ENCODE results near the gene CLSTN3. TPM values are rescaled to one million over a fixed set of nuclear protein-coding genes. Genes with fewer than 3 reads are reported as not detected.
"Not testable (repeated sequence)": the region's sequence is repeated elsewhere in the genome, so short reads cannot be mapped to it uniquely, and the experiment has no call there.

The CLSTN3 gene
- total and polyA plus RNA-seq, 2 donors, result 16.5 to 25.3 TPM

GRCh38 chr12:7101047-7101693 is 29.0 kb upstream of the CLSTN3 start:
- H3K4me3 ChIP-seq (ENCODE audit: low read length in 2 of 2), result no peak overlapping the region
- WGBS, result 98% methylated on average over 4 of the region's 4 CpGs
- no peaks in the 10 kb centered on the region for H3K27me3 ChIP-seq (ENCODE audit: control insufficient read depth in 2 of 2, insufficient read depth in 1 of 2, low read length in 1 of 2)
- H3K9me3 ChIP-seq (ENCODE audit: control insufficient read depth in 2 of 2, insufficient read depth in 1 of 2, low read length in 1 of 2), result no peaks in the 10 kb centered on the region
- H3K36me3 ChIP-seq (ENCODE audit: control insufficient read depth in 2 of 2, insufficient read depth in 2 of 2, low read length in 1 of 2), result peaks cover 4 to 10% of the 10 kb centered on the region in 2 donors
- H3K27ac ChIP-seq (ENCODE audit: low read depth in 1 of 2, low read length in 1 of 2), result no peak overlapping the region
- H3K4me1 ChIP-seq (ENCODE audit: control insufficient read depth in 2 of 2, insufficient read depth in 2 of 2, low read length in 2 of 2), result peaks cover 0 to 12% of the 10 kb centered on the region in 2 donors
- no peak for DNase-seq (ENCODE audit: low read depth in 6 of 9, low spot score in 9 of 9)

DNA sequence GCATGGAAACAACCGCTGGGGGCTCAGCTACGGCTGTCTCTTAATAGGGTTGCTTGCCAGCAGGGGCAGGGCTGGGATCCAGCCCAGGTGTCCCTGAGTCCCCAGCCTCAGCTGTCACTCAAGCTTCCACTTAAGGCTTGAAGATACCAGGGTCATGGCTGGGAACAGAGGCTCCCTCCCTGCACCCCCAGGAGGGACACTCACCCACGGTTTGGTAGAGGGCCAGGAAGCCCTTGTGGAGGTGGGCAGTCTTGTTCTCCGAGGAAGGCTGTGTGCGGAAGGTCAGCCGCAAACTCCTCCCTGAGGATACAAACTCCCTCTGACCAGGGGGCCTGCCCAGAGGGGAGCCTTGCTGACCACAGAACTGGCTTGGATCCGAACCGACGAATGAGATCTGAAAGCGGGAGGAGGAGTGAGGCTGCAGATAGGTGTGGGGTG is 28.5 kb upstream of the CLSTN3 start:
- no peak for DNase-seq (ENCODE audit: low read depth in 6 of 9, low spot score in 9 of 9)
- Histone ChIP-seq H3K27ac (ENCODE audit: low read depth in 1 of 2, low read length in 1 of 2) (no peak overlapping the region), H3K36me3 (ENCODE audit: control insufficient read depth in 2 of 2, insufficient read depth in 2 of 2, low read length in 1 of 2) (peaks cover 4 to 10% of the 10 kb centered on the region in 2 donors)

GRCh38 chr12:7102582-7102981 is 27.6 kb upstream of the CLSTN3 start:
- Histone ChIP-seq H3K27me3 (ENCODE audit: control insufficient read depth in 2 of 2, insufficient read depth in 1 of 2, low read length in 1 of 2) (no peaks in the 10 kb centered on the region), H3K36me3 (ENCODE audit: control insufficient read depth in 2 of 2, insufficient read depth in 2 of 2, low read length in 1 of 2) (peaks cover 4 to 10% of the 10 kb centered on the region in 2 donors)

More for the DNA sequence above, 28.5 kb upstream of the CLSTN3 start:
- WGBS, result 97% methylated on average over 10 of the region's 10 CpGs
- Histone ChIP-seq H3K27me3 (ENCODE audit: control insufficient read depth in 2 of 2, insufficient read depth in 1 of 2, low read length in 1 of 2) (no peaks in the 10 kb centered on the region), H3K4me3 (ENCODE audit: low read length in 2 of 2) (no peak overlapping the region), H3K4me1 (ENCODE audit: control insufficient read depth in 2 of 2, insufficient read depth in 2 of 2, low read length in 2 of 2) (peaks cover 0 to 8% of the 10 kb centered on the region in 2 donors), H3K9me3 (ENCODE audit: control insufficient read depth in 2 of 2, insufficient read depth in 1 of 2, low read length in 1 of 2) (no peaks in the 10 kb centered on the region)

GRCh38 chr12:7103837-7104584 is 26.2 kb upstream of the CLSTN3 start:
- DNase-seq (ENCODE audit: low read depth in 6 of 9, low spot score in 9 of 9), result no peak
- peaks cover 4 to 10% of the 10 kb centered on the region in 2 donors for H3K36me3 ChIP-seq (ENCODE audit: control insufficient read depth in 2 of 2, insufficient read depth in 2 of 2, low read length in 1 of 2)
- WGBS, result 97% methylated on average over 14 of the region's 14 CpGs

More at GRCh38 chr12:7102582-7102981, 27.6 kb upstream of the CLSTN3 start:
- Histone ChIP-seq H3K9me3 (ENCODE audit: control insufficient read depth in 2 of 2, insufficient read depth in 1 of 2, low read length in 1 of 2) (no peaks in the 10 kb centered on the region), H3K27ac (ENCODE audit: low read depth in 1 of 2, low read length in 1 of 2) (no peak overlapping the region), H3K4me1 (ENCODE audit: control insufficient read depth in 2 of 2, insufficient read depth in 2 of 2, low read length in 2 of 2) (peaks cover 0 to 11% of the 10 kb centered on the region in 2 donors), H3K4me3 (ENCODE audit: low read length in 2 of 2) (no peak overlapping the region)
- 70% methylated on average over 3 of the region's 3 CpGs for WGBS
- no peak for DNase-seq (ENCODE audit: low read depth in 6 of 9, low spot score in 9 of 9)

DNA sequence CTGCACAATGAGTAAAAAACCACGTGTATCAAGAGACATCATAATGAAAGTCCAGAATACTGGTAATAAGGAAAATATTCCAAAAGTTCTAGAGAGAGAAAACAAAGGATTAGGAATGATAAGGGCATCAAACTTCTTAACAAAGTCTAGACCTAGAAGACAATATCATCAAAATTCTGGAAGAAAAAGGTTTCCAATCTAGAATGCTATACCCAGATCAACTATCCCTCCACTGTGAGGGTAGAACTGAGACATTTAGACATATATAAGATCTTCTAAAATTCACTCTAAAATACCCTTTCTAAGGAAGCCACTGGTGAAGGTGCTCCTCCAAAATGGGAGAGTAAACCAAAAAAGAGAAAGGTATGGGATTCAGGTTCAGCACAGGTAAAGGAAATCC is 24.1 kb upstream of the CLSTN3 start:
- peaks cover 15 to 27% of the 10 kb centered on the region in 2 donors for H3K4me1 ChIP-seq (ENCODE audit: control insufficient read depth in 2 of 2, insufficient read depth in 2 of 2, low read length in 2 of 2)
- H3K9me3 ChIP-seq (ENCODE audit: control insufficient read depth in 2 of 2, insufficient read depth in 1 of 2, low read length in 1 of 2), result no peaks in the 10 kb centered on the region
- no peak overlapping the region for H3K4me3 ChIP-seq (ENCODE audit: low read length in 2 of 2)
- 100% methylated on average over 1 of the region's 1 CpG for WGBS
- H3K27me3 ChIP-seq (ENCODE audit: control insufficient read depth in 2 of 2, insufficient read depth in 1 of 2, low read length in 1 of 2), result no peaks in the 10 kb centered on the region
- H3K27ac ChIP-seq (ENCODE audit: low read depth in 1 of 2, low read length in 1 of 2), result no peak overlapping the region
- H3K36me3 ChIP-seq (ENCODE audit: control insufficient read depth in 2 of 2, insufficient read depth in 2 of 2, low read length in 1 of 2), result peaks cover 3 to 4% of the 10 kb centered on the region in 2 donors
- DNase-seq (ENCODE audit: low read depth in 6 of 9, low spot score in 9 of 9), result no peak

More at GRCh38 chr12:7103837-7104584, 26.2 kb upstream of the CLSTN3 start:
- Histone ChIP-seq H3K9me3 (ENCODE audit: control insufficient read depth in 2 of 2, insufficient read depth in 1 of 2, low read length in 1 of 2) (no peaks in the 10 kb centered on the region), H3K4me1 (ENCODE audit: control insufficient read depth in 2 of 2, insufficient read depth in 2 of 2, low read length in 2 of 2) (peaks cover 10 to 21% of the 10 kb centered on the region in 2 donors), H3K27ac (ENCODE audit: low read depth in 1 of 2, low read length in 1 of 2) (no peak overlapping the region), H3K27me3 (ENCODE audit: control insufficient read depth in 2 of 2, insufficient read depth in 1 of 2, low read length in 1 of 2) (no peaks in the 10 kb centered on the region), H3K4me3 (ENCODE audit: low read length in 2 of 2) (no peak overlapping the region)

DNA sequence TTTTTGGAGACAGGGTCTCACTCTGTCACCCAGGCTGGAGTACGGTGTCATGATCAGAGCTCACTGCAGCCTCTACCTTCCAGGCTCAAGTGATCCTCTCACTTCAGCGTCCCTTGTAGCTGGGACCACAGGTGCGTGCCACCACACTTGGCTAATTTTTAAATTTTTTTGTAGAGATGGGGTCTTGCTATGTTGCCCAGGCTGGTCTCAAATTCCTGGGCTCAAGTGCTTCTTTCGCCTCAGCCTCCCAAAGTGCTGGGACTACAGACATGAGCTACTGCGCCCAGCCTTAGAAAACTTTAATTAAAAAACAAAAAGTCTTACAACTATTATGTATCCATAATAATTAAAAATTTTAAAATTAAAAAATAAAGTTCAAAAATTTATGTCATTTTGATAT is 23.0 kb upstream of the CLSTN3 start:
- H3K4me1 ChIP-seq (ENCODE audit: control insufficient read depth in 2 of 2, insufficient read depth in 2 of 2, low read length in 2 of 2), result peaks cover 15 to 27% of the 10 kb centered on the region in 2 donors
- H3K9me3 ChIP-seq (ENCODE audit: control insufficient read depth in 2 of 2, insufficient read depth in 1 of 2, low read length in 1 of 2); DNase-seq (ENCODE audit: low read depth in 6 of 9, low spot score in 9 of 9); H3K36me3 ChIP-seq (ENCODE audit: control insufficient read depth in 2 of 2, insufficient read depth in 2 of 2, low read length in 1 of 2); H3K4me3 ChIP-seq (ENCODE audit: low read length in 2 of 2); H3K27me3 ChIP-seq (ENCODE audit: control insufficient read depth in 2 of 2, insufficient read depth in 1 of 2, low read length in 1 of 2); H3K27ac ChIP-seq (ENCODE audit: low read depth in 1 of 2, low read length in 1 of 2): not testable (repeated sequence)
- 99% methylated on average over 5 of the region's 5 CpGs for WGBS

DNA sequence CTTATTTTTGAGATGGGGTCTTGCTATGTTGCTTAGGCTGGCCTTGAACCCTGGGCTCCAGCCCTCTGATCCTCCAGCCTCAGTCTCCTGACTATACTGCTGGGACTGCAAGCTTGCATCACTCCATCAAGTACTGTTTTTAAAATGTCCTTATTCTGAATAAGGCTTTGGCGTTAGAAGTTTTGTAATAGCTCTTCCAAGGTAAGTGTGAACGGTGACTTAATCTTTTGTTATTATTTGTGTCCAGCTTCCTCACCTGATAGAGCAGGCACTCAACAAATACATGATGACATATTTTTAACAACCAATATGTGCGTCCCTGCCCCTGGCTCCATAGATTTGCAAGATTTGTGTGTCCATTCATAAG is 22.6 kb upstream of the CLSTN3 start:
- 83% methylated on average over 3 of the region's 3 CpGs for WGBS
- peaks cover 15 to 23% of the 10 kb centered on the region in 2 donors for H3K4me1 ChIP-seq (ENCODE audit: control insufficient read depth in 2 of 2, insufficient read depth in 2 of 2, low read length in 2 of 2)
- DNase-seq (ENCODE audit: low read depth in 6 of 9, low spot score in 9 of 9), result no peak

DNA sequence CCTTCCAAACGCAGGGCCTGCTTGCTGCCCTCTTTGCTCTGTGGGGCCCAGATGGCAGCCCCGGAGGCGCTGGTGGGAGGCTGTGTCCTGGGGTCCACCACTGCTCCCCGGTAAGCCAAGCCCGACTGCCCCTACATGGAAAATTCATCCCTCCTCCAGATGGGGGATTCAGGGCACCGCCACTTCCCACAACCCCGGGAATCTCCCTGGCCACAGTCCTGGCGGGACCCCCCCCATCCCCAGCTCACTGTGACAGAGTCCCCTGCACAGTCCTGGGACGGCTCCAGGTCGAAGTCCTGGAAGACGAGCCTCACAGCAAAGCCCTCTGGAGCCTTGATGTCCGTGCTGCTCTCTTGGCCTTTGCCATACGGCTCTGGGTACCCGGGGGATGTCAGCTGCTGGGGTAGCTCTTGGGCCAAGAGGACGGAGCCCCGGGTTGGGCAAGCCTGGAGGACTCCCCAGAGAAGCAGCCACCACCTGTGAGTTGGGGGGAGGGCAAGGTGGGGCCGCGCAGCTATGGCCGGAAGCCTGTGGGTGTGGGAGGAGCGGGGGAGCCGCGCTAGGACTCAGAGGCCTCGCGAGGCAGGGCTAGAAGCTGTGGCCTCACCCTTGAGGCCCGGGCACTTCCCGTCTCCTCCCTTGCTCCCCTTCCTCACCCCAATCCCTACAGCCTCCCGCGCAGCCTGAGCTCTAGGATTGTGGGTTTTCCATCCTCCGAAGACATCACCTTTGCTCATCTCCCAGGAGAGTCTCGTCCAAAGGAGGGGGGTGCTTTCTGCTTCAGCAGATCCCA is 22.0 kb upstream of the CLSTN3 start:
- Histone ChIP-seq H3K27ac (ENCODE audit: low read depth in 1 of 2, low read length in 1 of 2) (peak overlapping the region; percentile 91 to 94), H3K36me3 (ENCODE audit: control insufficient read depth in 2 of 2, insufficient read depth in 2 of 2, low read length in 1 of 2) (peaks cover 0 to 4% of the 10 kb centered on the region in 2 donors), H3K9me3 (ENCODE audit: control insufficient read depth in 2 of 2, insufficient read depth in 1 of 2, low read length in 1 of 2) (no peaks in the 10 kb centered on the region), H3K4me1 (ENCODE audit: control insufficient read depth in 2 of 2, insufficient read depth in 2 of 2, low read length in 2 of 2) (peaks cover 15 to 26% of the 10 kb centered on the region in 2 donors), H3K4me3 (ENCODE audit: low read length in 2 of 2) (peak overlapping the region; percentile 63 to 75), H3K27me3 (ENCODE audit: control insufficient read depth in 2 of 2, insufficient read depth in 1 of 2, low read length in 1 of 2) (no peaks in the 10 kb centered on the region)
- 11% methylated on average over 30 of the region's 30 CpGs for WGBS
- peak in 7 of 9 donors; percentile 58 to 86 (median 64) for DNase-seq (ENCODE audit: low read depth in 6 of 9, low spot score in 9 of 9)

More for the DNA sequence above, 22.6 kb upstream of the CLSTN3 start:
- H3K36me3 ChIP-seq (ENCODE audit: control insufficient read depth in 2 of 2, insufficient read depth in 2 of 2, low read length in 1 of 2), result peaks cover 0 to 4% of the 10 kb centered on the region in 2 donors
- H3K27ac ChIP-seq (ENCODE audit: low read depth in 1 of 2, low read length in 1 of 2), result peak overlapping the region; percentile 91 to 94
- peak overlapping the region; percentile 63 to 75 for H3K4me3 ChIP-seq (ENCODE audit: low read length in 2 of 2)
- no peaks in the 10 kb centered on the region for H3K9me3 ChIP-seq (ENCODE audit: control insufficient read depth in 2 of 2, insufficient read depth in 1 of 2, low read length in 1 of 2)
- H3K27me3 ChIP-seq (ENCODE audit: control insufficient read depth in 2 of 2, insufficient read depth in 1 of 2, low read length in 1 of 2), result no peaks in the 10 kb centered on the region
